Prostate gland (tissue), 2 donors: ENCODE measurements around the gene TMEM14A. TPM values are rescaled to one million over a fixed set of nuclear protein-coding genes. Genes with fewer than 3 reads are reported as not detected.

Source experiments
- DNase-seq: peaks from one replicate; pipeline ENCODE4 v3.0.0-alpha.2; 2019; ENCODE audit warnings: low spot score
- H3K27ac ChIP-seq, 2 donors: fragments of 200-600 bp; sonication (generic); 2 replicates each; pipeline ENCODE4 v1.5.1; 2017 to 2019
- H3K27me3 ChIP-seq: fragments of 200-600 bp; sonication (generic); replicated peaks from 2 replicates; pipeline ENCODE4 v1.5.1; 2019; ENCODE audit not compliant: insufficient read depth
- H3K36me3 ChIP-seq, 2 donors: fragments of 200-600 bp; sonication (generic); 1 replicate in 1 of 2; 2 replicates in 1 of 2; pipeline versions ENCODE4 v1.5.1 to v1.8.1; 2017 to 2019
- H3K4me1 ChIP-seq: fragments of 200-600 bp; sonication (generic); replicated peaks from 2 replicates; pipeline ENCODE4 v1.5.1; 2019
- H3K4me3 ChIP-seq, 2 donors: fragments of 200-600 bp; sonication (generic); 2 replicates each; pipeline ENCODE4 v1.5.1; 2017 to 2019
- H3K9me3 ChIP-seq: fragments of 200-600 bp; sonication (generic); 2 replicates; pipeline ENCODE4 v1.5.1; 2017
- POLR2A ChIP-seq: fragments of 450-650 bp; IDR thresholded peaks from one replicate; pipeline ENCODE4 v1.6.1; 2016; ENCODE audit warnings: antibody characterized with exemption, mild to moderate bottlenecking
- POLR2AphosphoS5 ChIP-seq: sonication (generic); formaldehyde crosslinking; IDR thresholded peaks from one replicate; pipeline ENCODE4 v1.6.1; 2017; ENCODE audit warnings: antibody characterized with exemption
- WGBS: methylation state at CpG from one replicate; pipeline ENCODE4 v1.1.5; 2018; 5-methylcytosine and 5-hydroxymethylcytosine counted together
- intact Hi-C: fragments of 100-400 bp; cut with DNase I; formaldehyde crosslinking; loops from one replicate; pipeline ENCODE4 v1.14.2; 2022
- total RNA-seq, 2 donors: library from RNA; depleted of rRNA; stranded (reverse); fragments of >200 nt; gene quantifications; one replicate each; pipeline ENCODE4 v1.1.0, GENCODE V29; 2016
- TF ChIP-seq, protein P1 (sequence below), 4 experiments: fragments of 200-600 bp in 2 of 4; fragments of 450-650 bp in 2 of 4; sonication (generic) in 2 of 4; IDR thresholded peaks; 1 replicate in 3 of 4; 2 replicates in 1 of 4; pipeline ENCODE4 v1.5.1; 2016 to 2019; ENCODE audit warnings: antibody characterized with exemption in 4 of 4, mild to moderate bottlenecking in 2 of 4, moderate library complexity in 2 of 4

The TMEM14A gene
- total RNA-seq, 2 donors from 2014 or later = 55.6 to 56.4 TPM

GRCh38 chr6:52647199-52647598, 23.7 kb upstream of the TMEM14A start:
- DNase-seq = no peak
- TF ChIP-seq POLR2AphosphoS5 (no peak), POLR2A (no peak)
- TF ChIP-seq, protein P1, sequence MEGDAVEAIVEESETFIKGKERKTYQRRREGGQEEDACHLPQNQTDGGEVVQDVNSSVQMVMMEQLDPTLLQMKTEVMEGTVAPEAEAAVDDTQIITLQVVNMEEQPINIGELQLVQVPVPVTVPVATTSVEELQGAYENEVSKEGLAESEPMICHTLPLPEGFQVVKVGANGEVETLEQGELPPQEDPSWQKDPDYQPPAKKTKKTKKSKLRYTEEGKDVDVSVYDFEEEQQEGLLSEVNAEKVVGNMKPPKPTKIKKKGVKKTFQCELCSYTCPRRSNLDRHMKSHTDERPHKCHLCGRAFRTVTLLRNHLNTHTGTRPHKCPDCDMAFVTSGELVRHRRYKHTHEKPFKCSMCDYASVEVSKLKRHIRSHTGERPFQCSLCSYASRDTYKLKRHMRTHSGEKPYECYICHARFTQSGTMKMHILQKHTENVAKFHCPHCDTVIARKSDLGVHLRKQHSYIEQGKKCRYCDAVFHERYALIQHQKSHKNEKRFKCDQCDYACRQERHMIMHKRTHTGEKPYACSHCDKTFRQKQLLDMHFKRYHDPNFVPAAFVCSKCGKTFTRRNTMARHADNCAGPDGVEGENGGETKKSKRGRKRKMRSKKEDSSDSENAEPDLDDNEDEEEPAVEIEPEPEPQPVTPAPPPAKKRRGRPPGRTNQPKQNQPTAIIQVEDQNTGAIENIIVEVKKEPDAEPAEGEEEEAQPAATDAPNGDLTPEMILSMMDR (IDR thresholded peaks at IDR 0.05) = no peak
- Histone ChIP-seq H3K4me3 (no peak overlapping the region), H3K27ac (no peak overlapping the region), H3K4me1 (no peaks in the 10 kb centered on the region), H3K36me3 (no peaks in the 10 kb centered on the region), H3K9me3 (no peaks in the 10 kb centered on the region), H3K27me3 (no peaks in the 10 kb centered on the region)
- WGBS = 79% methylated on average over 3 of the region's 3 CpGs
- intact Hi-C loops = no loop called here

GRCh38 chr6:52649536-52650160, 21.3 kb upstream of the TMEM14A start:
- WGBS = 23% methylated on average over 2 of the region's 2 CpGs
- Histone ChIP-seq H3K4me3 (no peak overlapping the region), H3K36me3 (no peaks in the 10 kb centered on the region), H3K27me3 (no peaks in the 10 kb centered on the region), H3K9me3 (no peaks in the 10 kb centered on the region), H3K4me1 (no peaks in the 10 kb centered on the region), H3K27ac (no peak overlapping the region)
- no peak for TF ChIP-seq POLR2AphosphoS5
- TF ChIP-seq POLR2A = no peak
- TF ChIP-seq, protein P1 (IDR thresholded peaks at IDR 0.05) = no peak
- intact Hi-C loops = no loop called here
- no peak for DNase-seq

- TF ChIP-seq, protein P1 (IDR thresholded peaks at IDR 0.05) = no peak
- TF ChIP-seq POLR2A = no peak
- no peak for TF ChIP-seq POLR2AphosphoS5
- intact Hi-C loops = no loop called here
- no peak for DNase-seq
- no peak overlapping the region for H3K27ac ChIP-seq
- H3K9me3 ChIP-seq = no peaks in the 10 kb centered on the region
- 94% methylated on average over 3 of the region's 3 CpGs for WGBS
- no peak overlapping the region for H3K4me3 ChIP-seq
- H3K27me3 ChIP-seq = no peaks in the 10 kb centered on the region
- H3K36me3 ChIP-seq = no peaks in the 10 kb centered on the region
- H3K4me1 ChIP-seq = no peaks in the 10 kb centered on the region
These were observed 20.0 kb upstream of the TMEM14A start for GRCh38 chr6:52650941-52651340.

DNA sequence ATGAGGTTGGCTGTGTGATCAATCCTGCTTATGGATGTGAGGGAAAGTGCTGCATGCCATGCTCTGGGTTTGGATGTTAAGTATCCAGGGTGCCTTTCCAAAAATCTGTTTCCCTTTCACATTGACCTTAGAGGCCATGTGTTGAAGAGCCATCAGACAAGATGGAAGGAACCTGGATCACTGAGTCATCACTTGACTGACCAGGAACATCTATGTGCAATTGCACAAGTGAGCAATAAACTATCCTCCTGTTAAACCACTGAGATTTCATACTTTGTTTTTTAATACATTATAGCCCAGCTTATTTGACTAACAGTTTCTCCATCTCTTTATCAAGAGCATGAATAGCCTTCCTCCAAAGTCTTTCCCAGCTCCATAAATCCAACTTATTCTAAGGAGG, 17.8 kb upstream of the TMEM14A start:
- H3K27ac ChIP-seq = no peak overlapping the region
- H3K4me3 ChIP-seq = no peak overlapping the region
- no peaks in the 10 kb centered on the region for H3K27me3 ChIP-seq
- intact Hi-C loops = no loop called here
- DNase-seq = no peak
- TF ChIP-seq POLR2AphosphoS5 (no peak), POLR2A (no peak)
- TF ChIP-seq, protein P1 (IDR thresholded peaks at IDR 0.05) = no peak
- no peaks in the 10 kb centered on the region for H3K36me3 ChIP-seq
- no peaks in the 10 kb centered on the region for H3K9me3 ChIP-seq
- H3K4me1 ChIP-seq = no peaks in the 10 kb centered on the region

- TF ChIP-seq POLR2AphosphoS5 (no peak), POLR2A (no peak)
- TF ChIP-seq, protein P1 (IDR thresholded peaks at IDR 0.05) = no peak
- Histone ChIP-seq H3K9me3 (no peaks in the 10 kb centered on the region), H3K27me3 (no peaks in the 10 kb centered on the region), H3K27ac (no peak overlapping the region), H3K4me3 (no peak overlapping the region), H3K4me1 (no peaks in the 10 kb centered on the region), H3K36me3 (no peaks in the 10 kb centered on the region)
- intact Hi-C loops = no loop called here
- DNase-seq = no peak
- 97% methylated on average over 1 of the region's 1 CpG for WGBS
These were observed 16.9 kb upstream of the TMEM14A start for GRCh38 chr6:52654007-52654406.
